T-helper 1 cell treated with Interleukin-12 subunit alpha and Interleukin-12 subunit beta and Interleukin-4 antibody, amounts not matched to agents 30 μg/mL and 1 μg/mL, for 36 hours (primary cell): ENCODE results near the gene PAF1.

ENCODE experiments used
- H3K27ac Mint-ChIP-seq: one replicate; pipeline ENCODE4 v1.8.0; 2021; ENCODE audit warnings: mild to moderate bottlenecking, mixed read lengths
- H3K27me3 Mint-ChIP-seq: one replicate; pipeline ENCODE4 v1.8.0; 2021; ENCODE audit warnings: low read depth, mixed read lengths
- H3K36me3 Mint-ChIP-seq: one replicate; pipeline ENCODE4 v1.8.0; 2021; ENCODE audit warnings: low read depth, mixed read lengths
- H3K4me1 Mint-ChIP-seq: one replicate; pipeline ENCODE4 v1.8.0; 2021; ENCODE audit warnings: low read depth, mixed read lengths
- H3K4me3 Mint-ChIP-seq: one replicate; pipeline ENCODE4 v1.8.0; 2021; ENCODE audit warnings: mild to moderate bottlenecking, moderate library complexity, mixed read lengths
- H3K9me3 Mint-ChIP-seq: one replicate; pipeline ENCODE4 v1.8.0; 2021; ENCODE audit warnings: mixed read lengths

Gene PAF1

DNA sequence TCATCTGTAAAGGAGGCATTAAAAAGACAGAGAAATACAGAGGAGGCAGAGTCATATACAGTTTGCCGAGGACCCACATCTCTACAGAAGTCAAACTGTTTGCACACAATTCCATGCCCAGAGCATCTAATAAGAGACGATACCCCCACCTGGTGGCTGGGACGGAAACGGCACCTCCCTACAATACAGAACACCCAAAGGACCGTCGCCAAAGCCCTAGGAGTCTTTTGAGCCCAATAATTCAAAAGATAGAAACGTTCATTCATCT, 20.9 kb upstream of the PAF1 start:
- Mint-ChIP-seq H3K36me3 (peaks cover 24% of the 10 kb centered on the region), H3K9me3 (no peaks in the 10 kb centered on the region), H3K27me3 (no peaks in the 10 kb centered on the region), H3K4me1 (peaks cover 36% of the 10 kb centered on the region), H3K27ac (peak overlapping the region; percentile 96), H3K4me3 (peak overlapping the region; percentile 78)

DNA sequence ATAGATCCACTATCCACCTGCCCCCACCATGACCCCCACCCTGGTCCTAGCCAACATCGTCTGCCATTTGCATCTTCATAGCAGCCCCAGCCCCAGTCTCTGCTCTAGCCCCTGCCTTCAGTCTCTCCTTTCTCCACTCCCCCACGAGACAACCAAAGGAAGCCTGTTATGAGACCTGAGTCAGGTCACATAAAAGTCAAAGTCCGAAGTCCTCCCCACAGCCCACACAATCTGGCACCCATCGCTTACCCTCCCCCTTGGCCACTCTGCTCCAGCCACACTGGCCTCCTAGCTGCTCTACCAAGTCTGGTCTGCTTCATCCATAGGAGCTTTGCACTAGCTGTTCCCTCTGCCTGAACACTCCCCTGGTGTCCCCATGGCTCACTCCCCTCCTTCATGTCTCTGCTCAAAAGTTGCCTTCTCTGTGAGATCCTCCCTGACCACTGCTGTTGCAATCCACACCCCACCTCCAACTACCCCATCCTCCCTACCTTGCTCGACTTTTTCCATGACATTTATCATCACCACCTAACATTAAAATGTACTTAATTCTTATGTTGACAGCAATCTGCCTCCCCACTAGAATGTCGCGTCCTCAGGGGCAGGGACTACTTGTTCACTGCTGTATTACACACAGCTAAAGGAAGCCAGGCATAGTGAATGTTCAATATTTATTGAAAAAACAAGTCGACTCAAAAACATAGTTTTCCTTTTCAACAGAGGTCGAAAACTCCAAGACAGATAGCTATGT, 20.4 kb upstream of the PAF1 start:
- H3K27ac Mint-ChIP-seq: peak overlapping the region; percentile 96
- H3K36me3 Mint-ChIP-seq: peaks cover 24% of the 10 kb centered on the region
- H3K27me3 Mint-ChIP-seq: no peaks in the 10 kb centered on the region
- peaks cover 37% of the 10 kb centered on the region for H3K4me1 Mint-ChIP-seq
- peak overlapping the region; percentile 78 for H3K4me3 Mint-ChIP-seq
- H3K9me3 Mint-ChIP-seq: no peaks in the 10 kb centered on the region

DNA sequence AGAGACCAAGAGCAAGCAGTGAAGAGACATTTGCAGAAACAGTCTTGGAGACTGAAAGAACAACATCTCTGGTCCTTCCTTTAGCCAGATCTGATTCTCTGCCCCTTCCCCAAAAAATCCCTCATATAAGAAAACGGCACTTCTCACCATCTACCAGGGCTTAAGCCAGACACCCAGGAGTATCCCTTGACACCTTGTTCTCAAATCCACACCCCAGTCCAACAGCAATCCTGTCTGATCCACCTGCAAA, 19.9 kb upstream of the PAF1 start:
- no peaks in the 10 kb centered on the region for H3K27me3 Mint-ChIP-seq
- peaks cover 24% of the 10 kb centered on the region for H3K36me3 Mint-ChIP-seq
- H3K4me1 Mint-ChIP-seq: peaks cover 41% of the 10 kb centered on the region
- H3K4me3 Mint-ChIP-seq: peak overlapping the region; percentile 78
- peak overlapping the region; percentile 96 for H3K27ac Mint-ChIP-seq
- no peaks in the 10 kb centered on the region for H3K9me3 Mint-ChIP-seq

DNA sequence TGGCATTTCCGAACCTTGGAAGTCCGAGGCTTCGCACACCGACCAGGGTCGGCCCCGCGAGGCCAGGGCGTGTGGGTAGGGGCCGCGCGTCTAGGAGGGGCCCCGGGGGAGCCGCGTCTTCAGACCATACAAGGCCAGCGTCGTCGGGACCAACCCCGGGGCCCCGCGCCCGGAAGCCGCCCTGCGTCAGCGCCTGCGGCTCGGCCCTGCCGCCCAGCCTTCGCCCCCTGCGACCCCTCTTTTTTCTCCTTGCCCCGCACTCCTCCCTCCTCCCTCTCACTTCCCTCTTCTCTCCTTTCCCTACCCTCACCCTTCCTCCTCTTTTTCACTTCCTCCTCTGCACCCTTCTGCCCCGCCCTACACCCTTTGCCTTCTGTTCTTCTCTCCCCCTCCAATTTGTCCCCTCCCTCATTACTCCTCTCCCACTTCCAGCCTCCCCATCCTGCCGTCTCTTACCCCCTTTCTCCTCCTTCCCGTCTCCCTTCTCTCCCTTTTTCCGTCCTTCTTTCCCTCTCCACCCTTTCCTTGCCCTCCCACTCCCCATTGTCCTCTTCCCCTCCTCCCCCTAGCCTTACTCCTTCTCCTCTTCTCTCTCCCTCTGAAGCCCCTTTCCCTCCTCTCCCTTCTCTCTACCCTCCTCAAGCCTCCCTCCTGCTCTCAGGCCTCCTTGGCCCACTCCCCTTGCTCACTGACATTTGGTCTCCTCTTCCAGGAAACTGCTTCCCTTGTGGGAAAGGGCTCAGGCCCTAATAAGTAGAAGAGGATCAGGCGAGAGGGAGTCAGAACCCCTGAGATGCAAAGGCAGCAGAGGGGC, 19.3 kb upstream of the PAF1 start:
- peak overlapping the region; percentile 78 for H3K4me3 Mint-ChIP-seq
- H3K36me3 Mint-ChIP-seq: peaks cover 24% of the 10 kb centered on the region
- H3K9me3 Mint-ChIP-seq: no peaks in the 10 kb centered on the region
- peaks cover 46% of the 10 kb centered on the region for H3K4me1 Mint-ChIP-seq
- no peaks in the 10 kb centered on the region for H3K27me3 Mint-ChIP-seq
- peak overlapping the region; percentile 96 for H3K27ac Mint-ChIP-seq

DNA sequence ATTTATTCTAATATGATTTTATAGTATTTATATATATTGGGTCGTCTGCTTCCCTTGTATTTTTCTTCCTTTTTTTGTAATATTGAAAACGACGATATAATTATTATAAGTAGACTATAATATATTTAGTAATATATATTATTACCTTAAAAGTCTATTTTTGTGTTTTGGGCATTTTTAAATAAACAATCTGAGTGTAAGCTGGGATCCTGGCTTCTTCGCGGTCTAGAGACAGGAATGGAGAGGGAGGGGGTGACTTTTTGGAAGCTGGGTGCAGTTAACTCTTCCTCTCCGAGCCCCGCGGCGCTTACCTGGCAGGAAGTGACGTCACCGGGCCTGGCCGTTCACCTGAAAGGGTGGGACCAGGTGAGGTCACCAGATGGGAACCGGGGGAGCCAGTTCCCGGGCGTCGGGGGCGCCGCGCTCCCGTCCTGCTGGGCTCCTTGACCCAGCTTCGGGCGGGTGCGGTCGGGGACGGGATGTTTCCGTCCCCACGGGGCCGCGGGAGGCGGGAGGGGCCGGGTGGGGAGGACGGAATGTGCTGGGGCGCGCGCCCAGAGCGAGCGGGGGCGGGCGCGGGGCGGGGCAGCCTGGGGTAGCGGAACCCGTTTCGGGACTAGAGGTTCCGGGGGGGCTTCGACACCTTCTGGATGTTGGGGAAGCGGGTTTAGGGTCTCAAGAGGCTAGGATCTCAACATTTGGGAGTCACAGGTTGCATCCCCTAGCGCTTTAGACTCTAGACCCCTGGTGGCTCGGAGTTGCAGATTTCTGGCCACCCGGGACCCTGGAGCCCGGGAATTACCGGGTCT, 18.5 kb upstream of the PAF1 start:
- peaks cover 47% of the 10 kb centered on the region for H3K4me1 Mint-ChIP-seq
- no peaks in the 10 kb centered on the region for H3K27me3 Mint-ChIP-seq
- H3K4me3 Mint-ChIP-seq: peak overlapping the region; percentile 96
- no peaks in the 10 kb centered on the region for H3K9me3 Mint-ChIP-seq
- peaks cover 24% of the 10 kb centered on the region for H3K36me3 Mint-ChIP-seq
- peak overlapping the region; percentile 98 for H3K27ac Mint-ChIP-seq

DNA sequence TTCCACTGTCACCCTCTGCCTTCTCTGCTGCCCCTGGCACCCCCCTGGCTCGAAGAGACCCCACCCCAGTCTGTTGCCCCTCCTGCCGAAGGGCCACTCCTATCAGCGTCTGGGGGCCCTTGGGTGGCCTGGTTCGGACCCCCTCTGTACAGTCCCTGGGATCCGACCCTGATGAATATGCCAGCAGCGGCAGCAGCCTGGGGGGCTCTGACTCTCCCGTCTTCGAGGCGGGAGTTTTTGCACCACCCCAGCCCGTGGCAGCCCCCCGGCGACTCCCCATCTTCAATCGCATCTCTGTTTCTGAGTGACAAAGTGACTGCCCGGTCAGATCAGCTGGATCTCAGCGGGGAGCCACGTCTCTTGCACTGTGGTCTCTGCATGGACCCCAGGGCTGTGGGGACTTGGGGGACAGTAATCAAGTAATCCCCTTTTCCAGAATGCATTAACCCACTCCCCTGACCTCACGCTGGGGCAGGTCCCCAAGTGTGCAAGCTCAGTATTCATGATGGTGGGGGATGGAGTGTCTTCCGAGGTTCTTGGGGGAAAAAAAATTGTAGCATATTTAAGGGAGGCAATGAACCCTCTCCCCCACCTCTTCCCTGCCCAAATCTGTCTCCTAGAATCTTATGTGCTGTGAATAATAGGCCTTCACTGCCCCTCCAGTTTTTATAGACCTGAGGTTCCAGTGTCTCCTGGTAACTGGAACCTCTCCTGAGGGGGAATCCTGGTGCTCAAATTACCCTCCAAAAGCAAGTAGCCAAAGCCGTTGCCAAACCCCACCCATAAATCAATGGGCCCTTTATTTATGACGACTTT, 17.7 kb upstream of the PAF1 start:
- Mint-ChIP-seq H3K36me3 (peaks cover 24% of the 10 kb centered on the region), H3K4me1 (peaks cover 44% of the 10 kb centered on the region), H3K9me3 (no peaks in the 10 kb centered on the region), H3K4me3 (peak overlapping the region; percentile 96), H3K27me3 (no peaks in the 10 kb centered on the region), H3K27ac (peak overlapping the region; percentile 98)

DNA sequence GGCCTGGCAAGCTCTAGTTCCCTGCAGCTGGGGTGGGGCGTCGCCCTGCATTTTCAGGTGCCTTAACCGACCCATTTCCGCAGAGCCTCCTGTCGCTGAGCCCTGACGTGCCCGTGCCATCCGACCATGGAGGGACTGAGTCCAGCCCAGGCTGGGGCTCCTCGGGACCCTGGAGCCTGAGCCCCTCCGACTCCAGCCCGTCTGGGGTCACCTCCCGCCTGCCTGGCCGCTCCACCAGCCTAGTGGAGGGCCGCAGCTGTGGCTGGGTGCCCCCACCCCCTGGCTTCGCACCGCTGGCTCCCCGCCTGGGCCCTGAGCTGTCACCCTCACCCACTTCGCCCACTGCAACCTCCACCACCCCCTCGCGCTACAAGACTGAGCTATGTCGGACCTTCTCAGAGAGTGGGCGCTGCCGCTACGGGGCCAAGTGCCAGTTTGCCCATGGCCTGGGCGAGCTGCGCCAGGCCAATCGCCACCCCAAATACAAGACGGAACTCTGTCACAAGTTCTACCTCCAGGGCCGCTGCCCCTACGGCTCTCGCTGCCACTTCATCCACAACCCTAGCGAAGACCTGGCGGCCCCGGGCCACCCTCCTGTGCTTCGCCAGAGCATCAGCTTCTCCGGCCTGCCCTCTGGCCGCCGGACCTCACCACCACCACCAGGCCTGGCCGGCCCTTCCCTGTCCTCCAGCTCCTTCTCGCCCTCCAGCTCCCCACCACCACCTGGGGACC, 16.9 kb upstream of the PAF1 start:
- Mint-ChIP-seq H3K4me3 (peak overlapping the region; percentile 96), H3K27ac (peak overlapping the region; percentile 98), H3K9me3 (no peaks in the 10 kb centered on the region), H3K36me3 (peaks cover 24% of the 10 kb centered on the region), H3K27me3 (no peaks in the 10 kb centered on the region), H3K4me1 (peaks cover 44% of the 10 kb centered on the region)

DNA sequence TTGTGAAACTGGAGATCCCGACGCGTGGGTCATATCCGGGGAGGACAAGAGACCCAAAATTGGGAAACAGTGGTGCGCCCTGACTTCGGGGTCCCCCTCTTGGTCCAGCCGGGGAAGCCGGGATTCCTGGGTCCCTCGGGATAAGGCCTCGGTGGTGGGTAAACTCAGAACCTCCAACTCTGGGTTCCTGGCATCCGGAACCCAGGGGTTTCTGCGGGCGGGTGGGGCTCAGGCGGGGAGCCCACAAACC, 16.4 kb upstream of the PAF1 start:
- peaks cover 47% of the 10 kb centered on the region for H3K4me1 Mint-ChIP-seq
- H3K4me3 Mint-ChIP-seq: peak overlapping the region; percentile 96
- peaks cover 24% of the 10 kb centered on the region for H3K36me3 Mint-ChIP-seq
- peak overlapping the region; percentile 98 for H3K27ac Mint-ChIP-seq
- H3K9me3 Mint-ChIP-seq: no peaks in the 10 kb centered on the region
- H3K27me3 Mint-ChIP-seq: no peaks in the 10 kb centered on the region

DNA sequence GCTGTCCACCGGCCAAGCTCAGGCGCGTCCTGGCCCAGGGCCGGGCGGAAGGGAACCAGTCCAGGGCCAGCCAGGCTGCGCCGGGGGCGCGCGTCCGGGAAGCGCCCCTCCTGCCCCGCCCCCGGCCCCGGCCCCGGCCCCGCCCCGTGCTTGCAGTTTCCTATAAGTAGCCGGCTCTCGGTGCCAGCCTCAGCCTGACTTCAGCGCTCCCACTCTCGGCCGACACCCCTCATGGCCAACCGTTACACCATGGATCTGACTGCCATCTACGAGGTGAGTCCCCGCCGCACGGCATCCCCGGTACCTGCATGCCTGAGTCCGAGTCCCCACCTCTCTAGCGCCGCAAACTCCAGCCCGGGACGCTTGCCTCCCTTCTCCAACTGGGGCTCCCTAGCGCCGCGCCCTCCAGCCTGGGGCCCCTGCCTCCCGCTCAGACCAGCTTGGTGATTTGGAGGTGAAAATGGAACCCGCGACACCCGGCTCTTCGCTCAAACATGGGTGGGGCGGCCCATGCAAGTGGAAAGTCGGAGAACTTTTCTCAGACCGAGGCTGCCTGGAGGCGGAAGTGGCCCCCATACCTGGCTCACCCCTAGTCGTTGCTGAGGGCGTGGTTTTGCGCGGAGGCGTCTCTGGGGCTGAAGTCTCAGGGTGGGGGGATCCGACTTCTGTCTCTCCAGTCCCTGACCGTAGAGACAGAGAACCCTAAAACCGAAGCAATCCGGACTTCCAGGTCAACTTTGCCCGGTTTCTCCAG, 15.9 kb upstream of the PAF1 start, which contains the start of gene ZFP36:
ZFP36 (plus strand) TSS at position 192 of the 754 bp plus-strand sequence; CDS start at position 250, 58 bp downstream.
- Mint-ChIP-seq H3K4me3 (peak within 1 kb of the TSS; percentile 96), H3K4me1 (peaks cover 49% of the 10 kb centered on the region), H3K27me3 (no peaks in the 10 kb centered on the region), H3K36me3 (peaks cover 24% of the 10 kb centered on the region), H3K27ac (peak within 1 kb of the TSS; percentile 98), H3K9me3 (no peaks in the 10 kb centered on the region)

DNA sequence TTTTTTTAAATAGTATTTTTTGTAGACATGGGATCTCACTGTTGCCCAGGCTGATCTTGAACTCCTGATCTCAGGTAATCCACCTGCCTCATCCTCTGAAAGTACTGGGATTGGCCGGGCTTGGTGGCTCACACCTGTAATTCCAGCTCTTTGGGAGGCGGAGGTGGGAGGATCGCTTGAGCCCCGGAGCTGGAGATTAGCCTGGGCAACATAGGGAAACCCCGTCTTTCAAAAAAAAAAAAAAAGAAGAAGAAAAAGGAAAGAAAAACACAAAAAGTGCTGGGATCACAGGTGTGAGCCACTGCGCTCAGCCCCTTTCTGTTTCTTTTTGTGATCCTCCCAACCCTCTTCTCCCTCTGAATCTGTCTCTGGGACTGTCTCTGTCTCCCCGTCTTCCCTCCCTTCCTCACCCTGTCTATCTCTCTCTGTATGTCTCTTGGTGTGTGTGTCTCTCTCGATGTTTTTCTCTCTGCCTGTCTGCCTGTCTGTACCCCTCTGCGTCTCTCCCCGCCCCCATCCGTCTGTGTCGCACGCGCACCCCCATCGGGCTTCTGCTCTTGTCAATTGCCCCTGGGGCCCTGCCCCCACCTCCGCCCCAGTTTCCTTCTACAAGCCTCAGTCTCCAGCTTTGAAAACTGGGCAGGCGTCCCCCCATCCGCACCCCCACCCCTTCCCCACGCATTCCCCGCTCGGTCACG, 15.2 kb upstream of the PAF1 start:
- Mint-ChIP-seq H3K27ac (peak overlapping the region; percentile 92), H3K9me3 (no peaks in the 10 kb centered on the region), H3K36me3 (peaks cover 20% of the 10 kb centered on the region), H3K4me1 (peaks cover 49% of the 10 kb centered on the region), H3K27me3 (no peaks in the 10 kb centered on the region), H3K4me3 (peak overlapping the region; percentile 87)

DNA sequence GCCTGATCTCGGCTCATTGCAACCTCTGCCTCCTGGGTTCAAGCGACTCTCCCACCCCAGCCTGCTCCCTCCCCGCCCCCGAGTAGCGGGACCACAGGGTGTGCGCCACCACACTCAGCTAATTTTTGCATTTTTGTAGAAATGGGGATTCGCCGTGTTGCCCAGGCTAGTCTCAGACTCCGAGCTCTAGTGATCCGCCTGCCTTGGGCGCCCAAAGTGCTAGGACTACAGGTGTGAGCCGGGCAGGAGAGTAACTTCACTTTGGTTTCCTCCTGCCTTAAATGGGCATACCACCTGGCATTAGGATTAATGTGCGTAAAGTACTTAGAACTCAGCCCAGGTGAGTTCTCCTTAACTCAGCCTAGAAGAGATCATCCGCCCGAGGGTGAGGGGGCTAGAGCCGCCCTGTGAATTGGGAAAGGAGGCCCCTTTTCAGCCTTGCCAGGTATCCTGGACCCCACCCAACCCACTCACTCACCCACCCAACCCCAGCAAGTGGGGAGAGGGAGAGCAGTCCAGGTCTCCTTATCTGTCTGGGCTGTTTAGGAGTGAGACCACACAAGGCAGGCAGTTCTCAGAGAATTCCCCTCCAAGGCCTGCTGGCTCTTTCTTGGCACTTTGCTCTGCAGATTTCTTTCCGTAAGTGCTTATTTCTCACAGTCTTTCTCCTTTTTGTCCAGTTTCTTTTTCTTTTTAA, 14.5 kb upstream of the PAF1 start:
- peak overlapping the region; percentile 14 for H3K4me3 Mint-ChIP-seq
- H3K36me3 Mint-ChIP-seq: peaks cover 15% of the 10 kb centered on the region
- no peaks in the 10 kb centered on the region for H3K27me3 Mint-ChIP-seq
- H3K4me1 Mint-ChIP-seq: peaks cover 46% of the 10 kb centered on the region
- H3K9me3 Mint-ChIP-seq: no peaks in the 10 kb centered on the region
- H3K27ac Mint-ChIP-seq: peak overlapping the region; percentile 45
